IMR-90 (cell line): Measurements from ENCODE around the gene IL16. TPM values are rescaled to one million over a fixed set of nuclear protein-coding genes. Genes with fewer than 3 reads are reported as not detected.

Source experiments
- ATAC-seq: fragments of 200-7000 bp; cut with Tn5 transposase; 2 replicates; pipeline ENCODE4 v1.9.1; 2020; ENCODE audit warnings: low read depth, mild to moderate bottlenecking, moderate library complexity
- BruUV-seq: library from RNA; stranded (reverse); fragments of 400-500 nt; replicated peaks from 2 replicates; lab custom pipeline; 2021; lab: Mats Ljungman, UMichigan
- CTCF ChIA-PET: fragments of 300-600 bp; formaldehyde crosslinking; extraction: SDS; loops from one replicate; lab custom pipeline; 2021; ENCODE audit warnings: antibody characterized with exemption; lab: Yijun Ruan, JAX
- POLR2A ChIA-PET: fragments of 300-600 bp; sonication (Branson Sonifier 250); formaldehyde crosslinking; loops from one replicate; lab custom pipeline; 2022; ENCODE audit warnings: antibody characterized with exemption; ENCODE audit not compliant: unreplicated experiment; lab: Charles Lee
- DNase-seq: peaks from one replicate; pipeline ENCODE4 v3.0.0; 2013
- H2AFZ ChIP-seq: replicated peaks from 2 replicates; pipeline ENCODE3; 2013; ENCODE audit warnings: low read length, mild to moderate bottlenecking; ENCODE audit not compliant: poor library complexity
- H2AK5ac ChIP-seq: 2 replicates; pipeline ENCODE4 v1.6.1; 2013; ENCODE audit warnings: low read depth, low read length, inconsistent platforms
- H2AK9ac ChIP-seq: replicated peaks from 2 replicates; pipeline ENCODE3; 2013; ENCODE audit warnings: mild to moderate bottlenecking, low read depth, low read length, moderate library complexity; ENCODE audit not compliant: poor library complexity
- H2BK120ac ChIP-seq: 2 replicates; pipeline ENCODE4 v1.6.1; 2013; ENCODE audit warnings: low read depth, low read length, inconsistent platforms
- H2BK15ac ChIP-seq: 3 replicates; pipeline ENCODE4 v1.6.1; 2013; ENCODE audit warnings: low read depth, low read length, inconsistent platforms
- H2BK20ac ChIP-seq: 2 replicates; pipeline ENCODE4 v1.6.1; 2013; ENCODE audit warnings: low read depth, mild to moderate bottlenecking, inconsistent platforms, low read length, moderate library complexity
- H2BK5ac ChIP-seq: 2 replicates; pipeline ENCODE4 v1.6.1; 2013; ENCODE audit warnings: mild to moderate bottlenecking, low read depth, low read length, inconsistent platforms; ENCODE audit not compliant: poor library complexity, severe bottlenecking
- H3K14ac ChIP-seq: replicated peaks from 2 replicates; pipeline ENCODE4 v1.6.1; 2013; ENCODE audit warnings: low read depth, low read length, inconsistent platforms
- H3K18ac ChIP-seq: 2 replicates; pipeline ENCODE4 v1.6.1; 2013; ENCODE audit warnings: low read depth, low read length, control low read depth
- H3K23ac ChIP-seq: 2 replicates; pipeline ENCODE4 v1.6.1; 2013; ENCODE audit warnings: low read depth, low read length, inconsistent platforms
- H3K27ac ChIP-seq: 2 replicates; pipeline ENCODE4 v1.5.1; 2013; ENCODE audit warnings: mild to moderate bottlenecking, control low read depth, low read length; ENCODE audit not compliant: insufficient read depth
- H3K27me3 ChIP-seq: 2 replicates; pipeline ENCODE4 v1.6.1; 2013; ENCODE audit warnings: low read length; ENCODE audit not compliant: control insufficient read depth, insufficient read depth
- H3K36me3 ChIP-seq: 2 replicates; pipeline ENCODE4 v1.6.1; 2013; ENCODE audit warnings: low read length, mixed read lengths; ENCODE audit not compliant: control insufficient read depth, insufficient read depth
- H3K4ac ChIP-seq: 2 replicates; pipeline ENCODE4 v1.6.1; 2013; ENCODE audit warnings: low read depth, low read length, inconsistent platforms
- H3K4me1 ChIP-seq: 2 replicates; pipeline ENCODE4 v1.6.1; 2013; ENCODE audit warnings: low read length, mixed read lengths; ENCODE audit not compliant: control insufficient read depth, insufficient read depth
- H3K4me2 ChIP-seq: 2 replicates; pipeline ENCODE4 v1.6.1; 2013; ENCODE audit warnings: low read depth, mild to moderate bottlenecking, control low read depth, low read length, moderate library complexity
- H3K4me3 ChIP-seq: 2 replicates; pipeline ENCODE4 v1.5.1; 2013; ENCODE audit warnings: low read depth, mild to moderate bottlenecking, control low read depth, low read length, moderate library complexity; ENCODE audit not compliant: insufficient read depth
- H3K56ac ChIP-seq: 2 replicates; pipeline ENCODE4 v1.6.1; 2013; ENCODE audit warnings: low read length, inconsistent platforms; ENCODE audit not compliant: insufficient read depth; ENCODE audit errors: extremely low read depth
- H3K79me1 ChIP-seq, 2 experiments: 2 replicates each; pipeline ENCODE4 v1.6.1; 2013; ENCODE audit warnings: low read length in 2 of 2, inconsistent platforms in 1 of 2, low read depth in 1 of 2
- H3K9ac ChIP-seq: 2 replicates; pipeline ENCODE4 v1.6.1; 2013; ENCODE audit warnings: low read depth, low read length, control low read depth
- H3K9me1 ChIP-seq: 2 replicates; pipeline ENCODE4 v1.6.1; 2013; ENCODE audit warnings: low read length, inconsistent platforms; ENCODE audit not compliant: insufficient read depth
- H3K9me3 ChIP-seq: 2 replicates; pipeline ENCODE4 v1.6.1; 2013; ENCODE audit warnings: low read length; ENCODE audit not compliant: control insufficient read depth, insufficient read depth
- H4K20me1 ChIP-seq: 2 replicates; pipeline ENCODE4 v1.6.1; 2013; ENCODE audit warnings: low read length, inconsistent platforms; ENCODE audit not compliant: insufficient read depth
- H4K5ac ChIP-seq: 2 replicates; pipeline ENCODE4 v1.6.1; 2013; ENCODE audit warnings: mild to moderate bottlenecking, low read depth, low read length, control low read depth
- H4K8ac ChIP-seq, 2 experiments: 2 replicates each; pipeline ENCODE4 v1.6.1; 2013; ENCODE audit warnings: low read depth in 2 of 2, low read length in 2 of 2, control low read depth in 1 of 2, inconsistent platforms in 1 of 2
- H4K91ac ChIP-seq: 2 replicates; pipeline ENCODE4 v1.6.1; 2013; ENCODE audit warnings: low read depth, low read length, inconsistent platforms; ENCODE audit not compliant: insufficient read depth
- BHLHE40 ChIP-seq: fragments of 150-350 bp; IDR thresholded peaks from 2 replicates; pipeline ENCODE4 v1.6.1; 2016; ENCODE audit warnings: mild to moderate bottlenecking, low read depth, low read length
- CEBPB ChIP-seq: IDR thresholded peaks from 2 replicates; pipeline ENCODE4 v1.6.1; 2012; ENCODE audit warnings: low read depth, low read length, improper control_type of control experiment
- CHD1 ChIP-seq: IDR thresholded peaks from 2 replicates; pipeline ENCODE4 v1.6.1; 2012; ENCODE audit warnings: low read depth, low read length, improper control_type of control experiment
- CTCF ChIP-seq: conservative IDR thresholded peaks from 2 replicates; pipeline ENCODE4 v1.5.1; 2012; ENCODE audit warnings: mild to moderate bottlenecking, low read depth, low read length, improper control_type of control experiment
- ELK1 ChIP-seq: fragments of 150-350 bp; IDR thresholded peaks from 2 replicates; pipeline ENCODE4 v1.6.1; 2016; ENCODE audit warnings: low read depth, mild to moderate bottlenecking, low read length, moderate library complexity, borderline replicate concordance
- FOS ChIP-seq: fragments of 150-350 bp; IDR thresholded peaks from 2 replicates; pipeline ENCODE4 v1.6.1; 2016; ENCODE audit warnings: low read depth, low read length
- MAFK ChIP-seq: IDR thresholded peaks from 2 replicates; pipeline ENCODE4 v1.6.1; 2012; ENCODE audit warnings: low read depth, low read length, improper control_type of control experiment
- MAZ ChIP-seq: IDR thresholded peaks from 2 replicates; pipeline ENCODE4 v1.6.1; 2012; ENCODE audit warnings: low read depth, mild to moderate bottlenecking, low read length, improper control_type of control experiment, moderate library complexity, borderline replicate concordance
- MXI1 ChIP-seq: IDR thresholded peaks from 2 replicates; pipeline ENCODE4 v1.6.1; 2012; ENCODE audit warnings: low read depth, mild to moderate bottlenecking, low read length, moderate library complexity, borderline replicate concordance
- NFE2L2 ChIP-seq: fragments of 150-350 bp; IDR thresholded peaks from 2 replicates; pipeline ENCODE4 v1.6.1; 2016; ENCODE audit warnings: low read depth, mild to moderate bottlenecking, low read length
- POLR2A ChIP-seq: IDR thresholded peaks from 2 replicates; pipeline ENCODE4 v1.6.1; 2012; ENCODE audit warnings: mild to moderate bottlenecking, low read depth, low read length
- RAD21 ChIP-seq: IDR thresholded peaks from 2 replicates; pipeline ENCODE4 v1.6.1; 2012; ENCODE audit warnings: low read length, improper control_type of control experiment
- RFX5 ChIP-seq: IDR thresholded peaks from 2 replicates; pipeline ENCODE4 v1.8.0; 2012; ENCODE audit warnings: low read depth, mild to moderate bottlenecking, low read length, moderate library complexity
- SMC3 ChIP-seq: fragments of 150-350 bp; IDR thresholded peaks from 2 replicates; pipeline ENCODE4 v1.6.1; 2016; ENCODE audit warnings: low read depth, mild to moderate bottlenecking, antibody characterized with exemption, low read length, moderate library complexity
- USF2 ChIP-seq: fragments of 150-350 bp; IDR thresholded peaks from 2 replicates; pipeline ENCODE4 v1.6.1; 2017; ENCODE audit warnings: mild to moderate bottlenecking, antibody characterized with exemption, low read length, low read depth
- WGBS, 2 experiments: methylation state at CpG; one replicate each; pipeline versions ENCODE4 v1.1.5 to v1.1.7; 2013; ENCODE audit warnings: missing lambda C conversion rate in 2 of 2; ENCODE audit not compliant: insufficient read length in 1 of 2; ENCODE audit errors: extremely low coverage in 2 of 2; 5-methylcytosine and 5-hydroxymethylcytosine counted together
- dilution Hi-C: fragments of 300-500 bp; cut with HindIII; formaldehyde crosslinking; loops from one replicate; pipeline ENCODE4 v1.14.3; 2018; ENCODE audit warnings: low sequenced_read_pairs; ENCODE audit not compliant: unreplicated experiment
- in situ Hi-C: fragments of 300-500 bp; cut with MboI; formaldehyde crosslinking; loops from 3 replicates; pipeline ENCODE4 v1.14.3; 2019; ENCODE audit warnings: low sequenced_read_pairs, inconsistent platforms, mixed read lengths
- intact Hi-C: fragments of 100-400 bp; cut with micrococcal nuclease; formaldehyde crosslinking; loops from 2 replicates; pipeline ENCODE4 v1.10.0; 2022
- polyA plus RNA-seq, 3 experiments: library from polyadenylated mRNA; depleted of rRNA; stranded (reverse); fragments of >200 nt; gene quantifications; 2 replicates each; pipeline ENCODE4 v1.2.3, GENCODE V29; 2012; ENCODE audit warnings: low replicate concordance in 1 of 3
- total RNA-seq: library from RNA; depleted of rRNA; stranded (reverse); fragments of >200 nt; gene quantifications from 2 replicates; pipeline ENCODE4 v1.2.3, GENCODE V29; 2012

Gene IL16
- total and polyA plus RNA-seq, 2 of the 4 experiments (the other 2 are of a cell fraction) = 0.18 to 0.27 TPM

GRCh38 chr15:81175496-81175895 lies 21.2 kb upstream of the IL16 start:
- H3K36me3 ChIP-seq = no peaks in the 10 kb centered on the region
- H3K56ac ChIP-seq = no peak overlapping the region
- BruUV-seq = no TSS peak

More at GRCh38 chr15:81175496-81175895, 21.2 kb upstream of the IL16 start:
- Histone ChIP-seq H3K79me1 (no peaks in the 10 kb centered on the region), H4K20me1 (no peaks in the 10 kb centered on the region), H4K8ac (no peak overlapping the region), H2BK20ac (no peak overlapping the region), H3K4ac (no peak overlapping the region; the same call in 1 of the 2 replicates), H3K23ac (no peak overlapping the region), H2AFZ (no peak overlapping the region), H2BK5ac (no peak overlapping the region), H4K91ac (no peak overlapping the region), H3K9me1 (0 out of 2 replicates have a peak, but pooled peaks cover 4% of the 10 kb centered on the region), H3K9me3 (no peaks in the 10 kb centered on the region), H2BK120ac (0 out of 2 replicates have a peak overlapping the region, but pooled peaks have one; percentile 4), H3K4me3 (no peak overlapping the region), H4K5ac (no peak overlapping the region), H3K9ac (no peak overlapping the region), H3K4me1 (peaks cover 7% of the 10 kb centered on the region), H2AK5ac (peak overlapping the region; percentile 60; the same call in 1 of the 2 replicates), H3K14ac (no peak overlapping the region), H3K27ac (no peak overlapping the region), H3K4me2 (no peak overlapping the region), H3K27me3 (no peaks in the 10 kb centered on the region), H2BK15ac (peak overlapping the region; percentile 30; the same call in 1 of the 3 replicates), H2AK9ac (no peak overlapping the region), H3K18ac (no peak overlapping the region)
- TF ChIP-seq RAD21 (no peak), ELK1 (no peak), POLR2A (no peak), MXI1 (no peak), NFE2L2 (no peak), CEBPB (no peak), SMC3 (no peak), CHD1 (no peak), MAFK (no peak), USF2 (no peak), FOS (no peak), MAZ (no peak), BHLHE40 (no peak), CTCF (no peak), RFX5 (no peak)
- in situ Hi-C loops = no loop called here
- ChIA-PET POLR2A (no interaction called here), CTCF (no interaction called here)
- ATAC-seq = no peak
- dilution Hi-C loops = no loop called here
- intact Hi-C loops = no loop called here
- 100% methylated on average over 1 of the region's 1 CpG; no CpG with 5 or more reads in 1 of the 2 experiments for WGBS, 2 experiments
- no peak for DNase-seq
